ENCODE results near the gene SAA4. TPM values are rescaled to one million over a fixed set of nuclear protein-coding genes. Genes with fewer than 3 reads are reported as not detected.
"Not testable (repeated sequence)": the region's sequence is repeated elsewhere in the genome, so short reads cannot be mapped to it uniquely, and the experiment has no call there.

Gene SAA4
- total RNA-seq, 1 experiment from 2014 or later: 0.50 TPM

- peaks cover 13% of the 10 kb centered on the region for H3K9me3 Mint-ChIP-seq
- ChIA-PET POLR2A (interaction anchor here (1.0 kb wide), 1 partner anchor 89 kb away, joined by 3 read pairs; no protein-coding TSS in a partner anchor), CTCF (interaction anchor here (0.6 to 2.0 kb wide), 54 partner anchors 9 to 483 kb away, joined by 3 to 194 read pairs (median 6); partner anchors contain the start of genes LDHA, MRGPRX3, SAA1 and SAAL1)
- peaks cover 1% of the 10 kb centered on the region for H3K27me3 Mint-ChIP-seq (ENCODE audit: low read depth)
- H3K4me1 Mint-ChIP-seq: no peaks in the 10 kb centered on the region
- ATAC-seq (peak; percentile 100), DNase-seq (ENCODE audit: low spot score) (peak; percentile 55)
- no peak overlapping the region for H3K27ac Mint-ChIP-seq
- peak overlapping the region; percentile 31; the same call in 1 of the 2 replicates for H3K4me3 Mint-ChIP-seq
- TF ChIP-seq ZNF317 (CRISPR knock-in tag; IDR thresholded peaks at IDR 0.05; ENCODE audit: borderline replicate concordance, low read depth): no peak
- TF ChIP-seq CTCF (IDR thresholded peaks at IDR 0.05): peak; percentile 63
- no peaks in the 10 kb centered on the region for H3K36me3 Mint-ChIP-seq
Observed at GRCh38 chr11:18203723-18204122, 32.9 kb downstream of the SAA4 start.

GRCh38 chr11:18197738-18198137 is 38.9 kb downstream of the SAA4 start:
- CTCF ChIA-PET; H3K36me3 Mint-ChIP-seq; H3K4me3 Mint-ChIP-seq; POLR2A ChIA-PET; H3K4me1 Mint-ChIP-seq; ATAC-seq; H3K27me3 Mint-ChIP-seq (ENCODE audit: low read depth); DNase-seq (ENCODE audit: low spot score); H3K27ac Mint-ChIP-seq: not testable (repeated sequence)
- peaks cover 16% of the 10 kb centered on the region for H3K9me3 Mint-ChIP-seq

- no peak overlapping the region for H3K27ac Mint-ChIP-seq
- peaks cover 4% of the 10 kb centered on the region; the same call in 1 of the 2 replicates for H3K27me3 Mint-ChIP-seq (ENCODE audit: low read depth)
- ChIA-PET POLR2A (no interaction called here), CTCF (no interaction called here)
- ATAC-seq: no peak
- no peak for TF ChIP-seq HMGXB4 (CRISPR knock-in tag; IDR thresholded peaks at IDR 0.05)
- no peaks in the 10 kb centered on the region for H3K36me3 Mint-ChIP-seq
- DNase-seq (ENCODE audit: low spot score): no peak
- H3K9me3 Mint-ChIP-seq: peaks cover 10% of the 10 kb centered on the region
- H3K4me3 Mint-ChIP-seq: no peak overlapping the region
- peaks cover 12% of the 10 kb centered on the region for H3K4me1 Mint-ChIP-seq
Observed at GRCh38 chr11:18196532-18196931, 40.1 kb downstream of the SAA4 start.

- POLR2A ChIA-PET: interaction anchor here (0.6 kb wide), 1 partner anchor 158 kb away, joined by 3 read pairs; no protein-coding TSS in a partner anchor
- no peak for TF ChIP-seq E2F5 (CRISPR knock-in tag; IDR thresholded peaks at IDR 0.05)
- no peak for TF ChIP-seq ESRRA (CRISPR knock-in tag; IDR thresholded peaks at IDR 0.05; ENCODE audit: borderline replicate concordance)
- no peak for TF ChIP-seq E2F4 (CRISPR knock-in tag; IDR thresholded peaks at IDR 0.05; ENCODE audit: borderline replicate concordance, low read depth)
- no peak for TF ChIP-seq HMGA2 (CRISPR knock-in tag; IDR thresholded peaks at IDR 0.05)
- no peak for TF ChIP-seq FOXK1 (CRISPR knock-in tag; IDR thresholded peaks at IDR 0.05)
- TF ChIP-seq HMGXB4 (CRISPR knock-in tag; IDR thresholded peaks at IDR 0.05): no peak
- no peak for TF ChIP-seq ZNF425 (CRISPR knock-in tag; conservative IDR thresholded peaks at IDR 0.05)
- no peak for TF ChIP-seq NR2C2 (CRISPR knock-in tag; IDR thresholded peaks at IDR 0.05)
- no peak for TF ChIP-seq USF1 (CRISPR knock-in tag; IDR thresholded peaks at IDR 0.05)
- TF ChIP-seq SMAD3 (CRISPR knock-in tag; IDR thresholded peaks at IDR 0.05; ENCODE audit: borderline replicate concordance): no peak
- TF ChIP-seq NFYB (CRISPR knock-in tag; conservative IDR thresholded peaks at IDR 0.05; ENCODE audit: low read depth): no peak
- no peak for TF ChIP-seq ATF2 (CRISPR knock-in tag; IDR thresholded peaks at IDR 0.05; ENCODE audit: borderline replicate concordance, low read depth)
- no peak for TF ChIP-seq ELF4 (CRISPR knock-in tag; IDR thresholded peaks at IDR 0.05; ENCODE audit: low read depth)
Observed at GRCh38 chr11:18193010-18193409, 43.6 kb downstream of the SAA4 start.

More at GRCh38 chr11:18193010-18193409, 43.6 kb downstream of the SAA4 start:
- CTCF ChIA-PET: interaction anchor here (0.6 to 2.2 kb wide), 6 partner anchors 11 to 179 kb away, joined by 3 to 26 read pairs (median 6); partner anchors contain the start of gene SAAL1
- ATAC-seq: peak; percentile 100
- H3K27me3 Mint-ChIP-seq (ENCODE audit: low read depth): peaks cover 4% of the 10 kb centered on the region; the same call in 1 of the 2 replicates
- no peak overlapping the region for H3K27ac Mint-ChIP-seq
- H3K4me3 Mint-ChIP-seq: no peak overlapping the region
- peaks cover 12% of the 10 kb centered on the region for H3K4me1 Mint-ChIP-seq
- peak; percentile 56 for DNase-seq (ENCODE audit: low spot score)
- no peaks in the 10 kb centered on the region for H3K9me3 Mint-ChIP-seq
- no peaks in the 10 kb centered on the region for H3K36me3 Mint-ChIP-seq
